Measurements from ENCODE around the gene ABHD10. TPM values are rescaled to one million over a fixed set of nuclear protein-coding genes. Genes with fewer than 3 reads are reported as not detected.

ABHD10 gene
- total RNA-seq, 2 experiments from 2014 or later, result 36.3 to 43.7 TPM

- Mint-ChIP-seq H3K36me3 (ENCODE audit: low read depth) (no peaks in the 10 kb centered on the region), H3K4me1 (ENCODE audit: low read depth) (peaks cover 4% of the 10 kb centered on the region), H3K27me3 (ENCODE audit: low read depth) (peaks cover 3% of the 10 kb centered on the region), H3K9me3 (ENCODE audit: insufficient read depth) (no peaks in the 10 kb centered on the region), H3K27ac (no peak overlapping the region), H3K4me3 (no peak overlapping the region)
- ATAC-seq, result peak; percentile 85
- ChIA-PET POLR2A (interaction anchor here (0.6 to 1.0 kb wide), 2 partner anchors 48 to 250 kb away, joined by 3 read pairs; no protein-coding TSS in a partner anchor), CTCF (interaction anchor here (0.6 to 12.1 kb wide), 40 partner anchors 10 to 390 kb away, joined by 3 to 234 read pairs (median 4); partner anchors contain the start of genes ABHD10 and PHLDB2)
- peak; percentile 87 for DNase-seq
These were observed 11.1 kb upstream of the ABHD10 start for GRCh38 chr3:111967651-111968274.

DNA sequence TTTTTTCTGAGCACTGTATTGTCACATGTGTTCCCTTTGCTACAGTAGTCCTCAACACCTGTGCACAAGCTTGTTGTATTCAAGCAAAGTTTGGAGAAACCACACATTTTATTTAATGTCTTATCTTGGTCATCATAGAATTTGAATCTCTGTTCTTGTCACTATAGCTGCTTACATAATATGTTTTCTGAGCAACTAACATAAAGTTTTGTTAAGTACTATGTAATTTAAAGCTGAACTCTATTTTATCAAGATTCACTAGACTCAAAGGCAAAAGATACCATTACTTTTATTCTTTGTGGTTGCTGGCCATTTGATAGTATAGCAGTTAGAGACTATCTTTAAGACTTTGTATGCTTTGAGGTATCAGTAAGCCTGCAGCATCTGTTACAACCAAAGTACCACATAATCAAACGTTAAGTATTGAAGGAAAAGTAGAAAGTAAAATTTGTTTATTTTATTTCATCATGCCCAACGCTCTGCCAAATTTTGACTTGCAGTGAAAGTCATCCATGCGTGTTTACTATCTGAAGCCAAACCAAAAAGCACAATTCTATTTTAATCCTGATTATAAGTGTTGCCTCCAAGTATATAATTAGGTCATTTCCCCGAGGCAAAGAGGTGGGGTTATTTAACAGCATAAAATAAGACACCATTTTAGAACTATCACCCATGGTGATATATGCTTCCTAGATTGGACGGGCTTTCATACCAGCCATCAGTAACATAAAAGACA lies 10.3 kb upstream of the ABHD10 start:
- Mint-ChIP-seq H3K9me3 (ENCODE audit: insufficient read depth) (no peaks in the 10 kb centered on the region), H3K4me1 (ENCODE audit: low read depth) (peaks cover 4% of the 10 kb centered on the region), H3K4me3 (no peak overlapping the region), H3K27me3 (ENCODE audit: low read depth) (peaks cover 3% of the 10 kb centered on the region), H3K27ac (no peak overlapping the region), H3K36me3 (ENCODE audit: low read depth) (no peaks in the 10 kb centered on the region)
- CTCF ChIA-PET, result interaction anchor here (0.6 to 12.1 kb wide), 33 partner anchors 10 to 391 kb away, joined by 3 to 234 read pairs (median 5); partner anchors contain the start of genes ABHD10 and PHLDB2
- POLR2A ChIA-PET, result interaction anchor here (0.6 to 1.0 kb wide), 2 partner anchors 47 to 251 kb away, joined by 3 read pairs; no protein-coding TSS in a partner anchor
- DNase-seq, result no peak
- no peak for ATAC-seq

GRCh38 chr3:111970376-111970775 lies 8.4 kb upstream of the ABHD10 start:
- DNase-seq (no peak), ATAC-seq (no peak)
- ChIA-PET POLR2A (interaction anchor here (1.5 kb wide), 1 partner anchor 255 kb away, joined by 4 read pairs; no protein-coding TSS in a partner anchor), CTCF (interaction anchor here (0.8 to 12.1 kb wide), 8 partner anchors 8 to 302 kb away, joined by 3 to 234 read pairs (median 4); partner anchors contain the start of gene ABHD10)
- H3K4me3 Mint-ChIP-seq, result no peak overlapping the region
- no peaks in the 10 kb centered on the region for H3K36me3 Mint-ChIP-seq (ENCODE audit: low read depth)
- no peaks in the 10 kb centered on the region for H3K9me3 Mint-ChIP-seq (ENCODE audit: insufficient read depth)
- H3K27ac Mint-ChIP-seq, result no peak overlapping the region
- H3K4me1 Mint-ChIP-seq (ENCODE audit: low read depth), result peaks cover 4% of the 10 kb centered on the region
- peaks cover 6% of the 10 kb centered on the region for H3K27me3 Mint-ChIP-seq (ENCODE audit: low read depth)

DNA sequence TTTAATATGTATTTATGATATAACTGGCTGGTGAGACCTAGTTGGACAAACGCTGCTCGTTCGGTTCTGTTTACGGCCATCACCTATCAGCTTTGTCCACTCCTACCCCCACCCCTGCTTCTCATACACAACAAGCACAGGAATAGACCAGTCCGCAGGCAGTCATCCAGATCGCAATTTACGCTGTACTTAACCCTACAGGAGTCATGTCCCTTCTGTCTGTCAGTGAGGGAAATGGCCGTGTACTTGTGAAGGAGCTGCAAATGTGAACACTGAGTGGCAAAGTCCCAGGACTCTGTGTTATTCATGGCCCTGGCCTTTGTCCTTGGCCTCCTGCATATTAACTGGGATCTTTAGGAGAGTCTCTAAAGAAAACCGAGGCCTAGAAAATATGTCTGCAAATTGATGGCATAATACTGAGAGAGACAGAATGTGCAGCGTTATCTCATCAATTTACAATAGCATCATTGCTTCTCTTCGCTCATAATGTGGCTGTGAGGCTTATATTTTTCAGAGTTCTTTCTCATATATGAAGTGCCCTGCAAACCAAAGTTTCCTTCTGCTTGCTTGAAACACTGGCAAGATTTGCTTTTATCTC lies 7.2 kb upstream of the ABHD10 start:
- no peak overlapping the region for H3K4me3 Mint-ChIP-seq
- CTCF ChIA-PET, result interaction anchor here (0.9 to 12.1 kb wide), 5 partner anchors 10 to 304 kb away, joined by 3 to 234 read pairs (median 4); no protein-coding TSS in a partner anchor
- peaks cover 4% of the 10 kb centered on the region for H3K4me1 Mint-ChIP-seq (ENCODE audit: low read depth)
- no peaks in the 10 kb centered on the region for H3K9me3 Mint-ChIP-seq (ENCODE audit: insufficient read depth)
- no peak for ATAC-seq
- DNase-seq, result no peak
- H3K36me3 Mint-ChIP-seq (ENCODE audit: low read depth), result no peaks in the 10 kb centered on the region
- POLR2A ChIA-PET, result no interaction called here
- H3K27me3 Mint-ChIP-seq (ENCODE audit: low read depth), result peaks cover 10% of the 10 kb centered on the region
- H3K27ac Mint-ChIP-seq, result no peak overlapping the region

DNA sequence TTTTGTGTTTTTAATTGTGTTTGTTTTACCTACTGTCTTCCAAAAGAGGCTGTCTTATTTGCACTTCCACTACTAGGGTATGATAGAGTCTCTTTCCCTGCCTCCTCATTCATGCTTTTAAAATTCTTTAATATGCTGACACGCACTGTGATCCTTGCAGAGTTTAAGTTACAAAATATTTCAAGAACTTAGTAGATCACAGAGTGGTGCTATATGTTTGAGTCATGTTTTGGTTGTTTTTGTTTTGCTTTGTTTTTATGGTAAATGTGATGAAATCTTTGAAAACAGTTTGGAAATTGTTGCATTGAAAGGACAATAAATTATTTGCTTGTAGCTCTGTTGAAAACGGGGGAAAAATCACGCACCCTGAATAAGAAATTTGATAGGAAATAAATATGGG lies 5.9 kb upstream of the ABHD10 start:
- no peak overlapping the region for H3K27ac Mint-ChIP-seq
- H3K4me3 Mint-ChIP-seq, result no peak overlapping the region
- POLR2A ChIA-PET, result no interaction called here
- peaks cover 10% of the 10 kb centered on the region for H3K27me3 Mint-ChIP-seq (ENCODE audit: low read depth)
- DNase-seq (no peak), ATAC-seq (no peak)
- H3K4me1 Mint-ChIP-seq (ENCODE audit: low read depth), result no peaks in the 10 kb centered on the region
- no peaks in the 10 kb centered on the region for H3K36me3 Mint-ChIP-seq (ENCODE audit: low read depth)
- H3K9me3 Mint-ChIP-seq (ENCODE audit: insufficient read depth), result no peaks in the 10 kb centered on the region
- CTCF ChIA-PET, result interaction anchor here (3.2 to 12.1 kb wide), 2 partner anchors 40 to 256 kb away, joined by 17 to 234 read pairs; no protein-coding TSS in a partner anchor

- DNase-seq, result no peak
- H3K4me1 Mint-ChIP-seq (ENCODE audit: low read depth), result peaks cover 6% of the 10 kb centered on the region
- ChIA-PET CTCF (interaction anchor here (0.8 to 12.1 kb wide), 5 partner anchors 14 to 259 kb away, joined by 3 to 234 read pairs (median 7); no protein-coding TSS in a partner anchor), POLR2A (interaction anchor here (0.6 kb wide), 1 partner anchor 136 kb away, joined by 4 read pairs; no protein-coding TSS in a partner anchor)
- ATAC-seq, result no peak
- H3K36me3 Mint-ChIP-seq (ENCODE audit: low read depth), result peaks cover 7% of the 10 kb centered on the region
- H3K27ac Mint-ChIP-seq, result no peak overlapping the region
- H3K9me3 Mint-ChIP-seq (ENCODE audit: insufficient read depth), result no peaks in the 10 kb centered on the region
- no peak overlapping the region for H3K4me3 Mint-ChIP-seq
- H3K27me3 Mint-ChIP-seq (ENCODE audit: low read depth), result peaks cover 10% of the 10 kb centered on the region
These were observed 3.7 kb upstream of the ABHD10 start for GRCh38 chr3:111975131-111975530.

DNA sequence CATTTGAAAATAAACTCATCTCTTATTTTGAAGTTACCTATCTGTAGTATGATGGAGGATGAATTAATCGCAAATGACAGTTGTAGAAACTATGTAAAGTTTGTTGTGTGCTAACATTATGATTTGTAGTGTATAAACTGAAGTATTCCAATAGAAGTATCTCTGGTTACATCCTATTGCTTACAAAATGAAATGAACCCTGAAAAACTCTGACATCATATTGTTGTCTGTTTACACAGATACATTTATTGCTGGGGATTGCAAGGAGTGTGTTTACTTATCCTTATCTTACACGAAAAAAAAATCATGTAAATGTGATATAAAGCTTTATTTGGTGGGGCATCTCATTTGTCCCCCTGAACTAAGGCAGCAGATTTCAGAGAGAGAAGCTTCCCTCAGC lies 2.6 kb upstream of the ABHD10 start:
- no peak for DNase-seq
- peaks cover 17% of the 10 kb centered on the region for H3K36me3 Mint-ChIP-seq (ENCODE audit: low read depth)

DNA sequence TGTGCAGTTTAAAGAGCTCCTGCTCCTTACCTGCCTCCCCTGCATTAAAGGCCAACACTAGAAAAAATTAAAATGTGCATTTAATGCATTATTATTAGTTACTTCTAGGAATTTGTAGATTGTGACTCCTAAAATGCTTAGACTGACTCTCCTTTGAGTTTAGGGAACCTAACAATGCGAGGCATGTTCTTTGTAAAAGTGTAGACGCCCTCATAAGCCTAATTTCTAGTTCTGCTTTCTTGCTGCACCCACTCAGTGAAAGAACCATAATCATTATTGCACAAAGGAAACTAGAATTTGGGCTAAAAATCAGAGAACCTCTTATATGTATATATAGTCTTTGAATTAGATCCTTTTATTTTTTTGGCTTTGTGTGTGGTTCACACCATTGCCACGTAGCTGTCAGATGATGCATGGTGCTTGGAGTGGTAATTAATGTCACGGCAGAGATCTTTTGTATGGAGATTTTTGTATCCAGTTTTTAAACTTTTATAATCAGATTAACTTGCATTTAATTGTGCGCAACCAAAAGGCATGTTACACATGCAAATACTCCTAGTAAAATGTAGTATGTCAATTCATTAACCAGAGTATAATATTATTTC lies 710 bp downstream of the ABHD10 start:
- ATAC-seq (peak; percentile 15), DNase-seq (no peak)
- Mint-ChIP-seq H3K4me3 (peak overlapping the region; percentile 91), H3K4me1 (ENCODE audit: low read depth) (peaks cover 30% of the 10 kb centered on the region), H3K27me3 (ENCODE audit: low read depth) (peaks cover 4% of the 10 kb centered on the region), H3K27ac (peak overlapping the region; percentile 95), H3K36me3 (ENCODE audit: low read depth) (peaks cover 40% of the 10 kb centered on the region), H3K9me3 (ENCODE audit: insufficient read depth) (no peaks in the 10 kb centered on the region)
- POLR2A ChIA-PET, result interaction anchor here (0.9 to 2.6 kb wide), 17 partner anchors 10 to 436 kb away, joined by 3 to 25 read pairs (median 6); partner anchors contain the start of gene TAGLN3
- CTCF ChIA-PET, result interaction anchor here (1.3 to 5.6 kb wide), 17 partner anchors 9 to 310 kb away, joined by 3 to 51 read pairs (median 6); no protein-coding TSS in a partner anchor

More for the DNA sequence above, 2.6 kb upstream of the ABHD10 start:
- ATAC-seq, result no peak
- no peaks in the 10 kb centered on the region for H3K9me3 Mint-ChIP-seq (ENCODE audit: insufficient read depth)
- ChIA-PET POLR2A (no interaction called here), CTCF (interaction anchor here (1.1 to 5.1 kb wide), 5 partner anchors 8 to 259 kb away, joined by 3 to 51 read pairs (median 6); no protein-coding TSS in a partner anchor)
- no peak overlapping the region for H3K27ac Mint-ChIP-seq
- H3K4me3 Mint-ChIP-seq, result no peak overlapping the region
- H3K4me1 Mint-ChIP-seq (ENCODE audit: low read depth), result peaks cover 17% of the 10 kb centered on the region
- H3K27me3 Mint-ChIP-seq (ENCODE audit: low read depth), result peaks cover 7% of the 10 kb centered on the region

GRCh38 chr3:111980716-111981456 lies 2.1 kb downstream of the ABHD10 start:
- POLR2A ChIA-PET, result interaction anchor here (2.6 kb wide), 1 partner anchor 16 kb away, joined by 25 read pairs; the partner anchor contains the start of gene TAGLN3
- no peak overlapping the region for H3K27ac Mint-ChIP-seq
- CTCF ChIA-PET, result interaction anchor here (1.1 to 5.6 kb wide), 9 partner anchors 8 to 312 kb away, joined by 3 to 51 read pairs (median 6); no protein-coding TSS in a partner anchor
- peaks cover 2% of the 10 kb centered on the region for H3K27me3 Mint-ChIP-seq (ENCODE audit: low read depth)
- H3K9me3 Mint-ChIP-seq (ENCODE audit: insufficient read depth), result no peaks in the 10 kb centered on the region
- peak overlapping the region; percentile 91 for H3K4me3 Mint-ChIP-seq
- no peak for DNase-seq
- no peak for ATAC-seq
- peaks cover 43% of the 10 kb centered on the region for H3K4me1 Mint-ChIP-seq (ENCODE audit: low read depth)
- H3K36me3 Mint-ChIP-seq (ENCODE audit: low read depth), result peaks cover 47% of the 10 kb centered on the region

- DNase-seq (no peak), ATAC-seq (no peak)
- ChIA-PET POLR2A (no interaction called here), CTCF (interaction anchor here (1.1 to 5.6 kb wide), 3 partner anchors 32 to 312 kb away, joined by 3 to 48 read pairs (median 3); no protein-coding TSS in a partner anchor)
- peaks cover 51% of the 10 kb centered on the region for H3K36me3 Mint-ChIP-seq (ENCODE audit: low read depth)
- H3K4me1 Mint-ChIP-seq (ENCODE audit: low read depth), result peaks cover 44% of the 10 kb centered on the region
- H3K9me3 Mint-ChIP-seq (ENCODE audit: insufficient read depth), result no peaks in the 10 kb centered on the region
- peak overlapping the region; percentile 23 for H3K4me3 Mint-ChIP-seq
- no peak overlapping the region for H3K27ac Mint-ChIP-seq
- H3K27me3 Mint-ChIP-seq (ENCODE audit: low read depth), result no peaks in the 10 kb centered on the region
These were observed 2.6 kb downstream of the ABHD10 start for GRCh38 chr3:111981457-111981763.

All from activated CD8-positive, alpha-beta T cell treated with anti-CD3 and anti-CD28 coated beads, Interleukin-2, amount 10 ng/mL, durations not matched to agents 7 days and 5 days (primary cell).